ENCODE results near the gene PRDM16. TPM values are rescaled to one million over a fixed set of nuclear protein-coding genes. Genes with fewer than 3 reads are reported as not detected.

PRDM16 gene
- polyA plus RNA-seq, 3 donors = not detected

DNA sequence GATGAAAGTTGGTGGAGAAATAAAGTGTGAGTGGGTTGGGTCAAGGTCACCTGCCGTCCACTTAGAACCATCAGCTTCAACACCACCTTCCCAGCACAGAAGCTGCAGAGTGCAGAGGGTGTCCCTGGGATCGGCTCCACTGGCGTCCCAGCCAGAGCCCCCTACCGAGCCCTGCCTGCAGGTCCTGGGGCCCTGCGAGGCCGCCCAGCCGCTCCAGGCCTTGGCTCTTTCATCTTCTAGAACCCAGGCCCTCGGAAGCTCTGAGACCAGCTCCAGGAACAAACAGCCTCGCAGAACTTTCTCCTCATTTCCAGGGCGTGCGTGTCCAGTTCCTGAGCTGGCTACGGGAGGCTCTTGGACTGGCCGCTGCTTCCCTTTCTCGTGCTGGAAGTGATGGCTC, 166.0 kb downstream of the PRDM16 start:
- TF ChIP-seq, protein P1, sequence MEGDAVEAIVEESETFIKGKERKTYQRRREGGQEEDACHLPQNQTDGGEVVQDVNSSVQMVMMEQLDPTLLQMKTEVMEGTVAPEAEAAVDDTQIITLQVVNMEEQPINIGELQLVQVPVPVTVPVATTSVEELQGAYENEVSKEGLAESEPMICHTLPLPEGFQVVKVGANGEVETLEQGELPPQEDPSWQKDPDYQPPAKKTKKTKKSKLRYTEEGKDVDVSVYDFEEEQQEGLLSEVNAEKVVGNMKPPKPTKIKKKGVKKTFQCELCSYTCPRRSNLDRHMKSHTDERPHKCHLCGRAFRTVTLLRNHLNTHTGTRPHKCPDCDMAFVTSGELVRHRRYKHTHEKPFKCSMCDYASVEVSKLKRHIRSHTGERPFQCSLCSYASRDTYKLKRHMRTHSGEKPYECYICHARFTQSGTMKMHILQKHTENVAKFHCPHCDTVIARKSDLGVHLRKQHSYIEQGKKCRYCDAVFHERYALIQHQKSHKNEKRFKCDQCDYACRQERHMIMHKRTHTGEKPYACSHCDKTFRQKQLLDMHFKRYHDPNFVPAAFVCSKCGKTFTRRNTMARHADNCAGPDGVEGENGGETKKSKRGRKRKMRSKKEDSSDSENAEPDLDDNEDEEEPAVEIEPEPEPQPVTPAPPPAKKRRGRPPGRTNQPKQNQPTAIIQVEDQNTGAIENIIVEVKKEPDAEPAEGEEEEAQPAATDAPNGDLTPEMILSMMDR (IDR thresholded peaks at IDR 0.05) = no peak
- no peaks in the 10 kb centered on the region for H3K36me3 Mint-ChIP-seq
- Histone ChIP-seq H3K4me3 (replicated peaks in 1 of 3; ENCODE audit: low read depth in 2 of 3, low read length in 3 of 3) (no peak overlapping the region), H3K27me3 (ENCODE audit: control insufficient read depth in 2 of 2, insufficient read depth in 2 of 2, low read length in 2 of 2) (no peaks in the 10 kb centered on the region), H3K9ac (ENCODE audit: insufficient read depth, low read length, poor library complexity, severe bottlenecking) (no peak overlapping the region), H2AFZ (ENCODE audit: insufficient read depth, low read depth, low read length, poor library complexity, severe bottlenecking) (no peak overlapping the region), H3K27ac (ENCODE audit: low read depth in 1 of 2, low read length in 2 of 2) (no peak overlapping the region), H3K36me3 (replicated peaks in 1 of 2; ENCODE audit: control insufficient read depth in 1 of 2, insufficient read depth in 2 of 2, low read length in 2 of 2) (no peaks in the 10 kb centered on the region), H4K20me1 (ENCODE audit: insufficient read depth, low read length) (no peaks in the 10 kb centered on the region), H3K4me2 (replicated peaks; ENCODE audit: extremely low read depth, low read length, poor library complexity, severe bottlenecking) (no peak overlapping the region), H3K79me2 (ENCODE audit: insufficient read depth, low read length) (no peaks in the 10 kb centered on the region), H3K9me3 (replicated peaks in 1 of 2; ENCODE audit: control insufficient read depth in 1 of 2, insufficient read depth in 1 of 2, low read length in 2 of 2) (no peaks in the 10 kb centered on the region), H3K4me1 (ENCODE audit: control insufficient read depth in 1 of 2, insufficient read depth in 2 of 2, low read length in 2 of 2) (no peaks in the 10 kb centered on the region)
- 98% methylated on average over 13 of the region's 14 CpGs for WGBS (ENCODE audit: insufficient coverage)
- peaks cover 0 to 8% (median 0%) of the 10 kb centered on the region in 3 donors for H3K27me3 Mint-ChIP-seq (ENCODE audit: low read depth in 3 of 3)
- H3K4me1 Mint-ChIP-seq = no peaks in the 10 kb centered on the region
- peaks cover 0 to under 1% (median 0%) of the 10 kb centered on the region in 7 donors for H3K9me3 Mint-ChIP-seq
- no peak overlapping the region for H3K27ac Mint-ChIP-seq
- intact Hi-C loops (cut with micrococcal nuclease) = no loop called here
- H3K4me3 Mint-ChIP-seq = no peak overlapping the region
- DNase-seq = no peak

DNA sequence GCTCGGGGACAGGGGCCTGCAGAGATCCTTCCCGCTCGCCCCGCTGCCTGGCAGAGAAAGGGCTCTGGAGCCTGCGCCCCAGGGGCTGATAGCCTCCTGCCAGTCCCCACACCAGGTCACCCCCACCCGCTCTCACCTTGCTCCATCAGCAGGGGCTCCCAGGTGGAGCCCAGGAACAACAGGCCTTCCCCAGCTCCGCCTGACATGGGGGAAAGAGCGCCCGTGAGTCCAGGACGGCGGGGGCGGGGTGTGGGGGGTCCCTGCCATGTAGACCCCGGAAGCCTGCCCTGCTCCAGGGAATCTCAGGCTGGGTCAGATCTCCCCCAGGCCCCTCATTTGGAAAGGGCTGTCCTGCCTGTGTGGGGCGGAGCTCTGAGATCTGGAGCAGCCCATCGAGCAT, 166.5 kb downstream of the PRDM16 start:
- Mint-ChIP-seq H3K9me3 (peaks cover 0 to 4% (median 0%) of the 10 kb centered on the region in 7 donors), H3K27me3 (ENCODE audit: low read depth in 3 of 3) (peaks cover 0 to 8% (median 0%) of the 10 kb centered on the region in 3 donors), H3K4me1 (no peaks in the 10 kb centered on the region), H3K4me3 (no peak overlapping the region), H3K36me3 (no peaks in the 10 kb centered on the region), H3K27ac (no peak overlapping the region)
- Histone ChIP-seq H4K20me1 (ENCODE audit: insufficient read depth, low read length) (no peaks in the 10 kb centered on the region), H3K27ac (ENCODE audit: low read depth in 1 of 2, low read length in 2 of 2) (no peak overlapping the region), H3K36me3 (replicated peaks in 1 of 2; ENCODE audit: control insufficient read depth in 1 of 2, insufficient read depth in 2 of 2, low read length in 2 of 2) (no peaks in the 10 kb centered on the region), H3K79me2 (ENCODE audit: insufficient read depth, low read length) (no peaks in the 10 kb centered on the region), H3K4me1 (ENCODE audit: control insufficient read depth in 1 of 2, insufficient read depth in 2 of 2, low read length in 2 of 2) (no peaks in the 10 kb centered on the region), H3K4me3 (replicated peaks in 1 of 3; ENCODE audit: low read depth in 2 of 3, low read length in 3 of 3) (no peak overlapping the region), H3K9ac (ENCODE audit: insufficient read depth, low read length, poor library complexity, severe bottlenecking) (no peak overlapping the region), H3K27me3 (ENCODE audit: control insufficient read depth in 2 of 2, insufficient read depth in 2 of 2, low read length in 2 of 2) (no peaks in the 10 kb centered on the region), H3K9me3 (replicated peaks in 1 of 2; ENCODE audit: control insufficient read depth in 1 of 2, insufficient read depth in 1 of 2, low read length in 2 of 2) (no peaks in the 10 kb centered on the region), H3K4me2 (replicated peaks; ENCODE audit: extremely low read depth, low read length, poor library complexity, severe bottlenecking) (no peak overlapping the region), H2AFZ (ENCODE audit: insufficient read depth, low read depth, low read length, poor library complexity, severe bottlenecking) (no peak overlapping the region)
- 96% methylated on average over 9 of the region's 15 CpGs for WGBS (ENCODE audit: insufficient coverage)
- intact Hi-C loops (cut with micrococcal nuclease) = no loop called here
- TF ChIP-seq, protein P1 (IDR thresholded peaks at IDR 0.05) = no peak
- no peak for DNase-seq

Data from CD14-positive monocyte (primary cell).